ENCODE results near the gene ASPM. TPM values are rescaled to one million over a fixed set of nuclear protein-coding genes. Genes with fewer than 3 reads are reported as not detected.

The ASPM gene
- total RNA-seq, 1 donor from 2014 or later: 3.9 TPM

GRCh38 chr1:197130677-197131304, 15.7 kb downstream of the ASPM start:
- H3K4me3 Mint-ChIP-seq (ENCODE audit: unreplicated experiment): no peak overlapping the region
- peak overlapping the region; percentile 62 for H3K27ac ChIP-seq (ENCODE audit: low read depth, low read length)
- no peaks in the 10 kb centered on the region for H3K36me3 Mint-ChIP-seq (ENCODE audit: low read depth, unreplicated experiment)
- H3K79me2 ChIP-seq (ENCODE audit: insufficient read depth, low read length): peaks cover 9% of the 10 kb centered on the region
- DNase-seq (ENCODE audit: low read depth) (peak; percentile 81), FAIRE-seq (peak; percentile 78)
- peak overlapping the region; percentile 55 for H3K4me2 ChIP-seq (ENCODE audit: low read length)
- H3K27ac Mint-ChIP-seq (ENCODE audit: unreplicated experiment): peak overlapping the region; percentile 84
- no peaks in the 10 kb centered on the region for H4K20me1 ChIP-seq (ENCODE audit: insufficient read depth, low read length)
- peaks cover 7% of the 10 kb centered on the region for H3K4me1 Mint-ChIP-seq (ENCODE audit: low read depth, unreplicated experiment)
- H3K4me1 ChIP-seq (ENCODE audit: insufficient read depth, low read length): peaks cover 6% of the 10 kb centered on the region
- no peaks in the 10 kb centered on the region for H3K27me3 Mint-ChIP-seq (ENCODE audit: low read depth, unreplicated experiment)
- peak overlapping the region; percentile 48 for H3K9ac ChIP-seq (ENCODE audit: low read length)
- H3K27me3 ChIP-seq (ENCODE audit: insufficient read depth, low read length): no peaks in the 10 kb centered on the region
- TF ChIP-seq EZH2 (IDR thresholded peaks at IDR 0.05; ENCODE audit: insufficient read depth, low read length): no peak
- TF ChIP-seq CTCF (IDR thresholded peaks at IDR 0.05; ENCODE audit: insufficient read depth, low read depth, low read length): no peak
- no peak overlapping the region for H2AFZ ChIP-seq (ENCODE audit: low read depth, low read length)
- no peaks in the 10 kb centered on the region for H3K9me3 Mint-ChIP-seq (ENCODE audit: unreplicated experiment)
- no peak overlapping the region for H3K4me3 ChIP-seq (ENCODE audit: insufficient read depth, low read depth, low read length)
- H3K36me3 ChIP-seq (ENCODE audit: insufficient read depth, low read length): peaks cover 2% of the 10 kb centered on the region
- no peaks in the 10 kb centered on the region for H3K9me3 ChIP-seq (ENCODE audit: insufficient read depth, low read depth, low read length)

GRCh38 chr1:197129698-197130097, 16.8 kb downstream of the ASPM start:
- H3K79me2 ChIP-seq (ENCODE audit: insufficient read depth, low read length): no peaks in the 10 kb centered on the region
- TF ChIP-seq CTCF (IDR thresholded peaks at IDR 0.05; ENCODE audit: insufficient read depth, low read depth, low read length) (no peak), EZH2 (IDR thresholded peaks at IDR 0.05; ENCODE audit: insufficient read depth, low read length) (no peak)
- Mint-ChIP-seq H3K27ac (ENCODE audit: unreplicated experiment) (no peak overlapping the region), H3K4me3 (ENCODE audit: unreplicated experiment) (no peak overlapping the region), H3K27me3 (ENCODE audit: low read depth, unreplicated experiment) (no peaks in the 10 kb centered on the region), H3K4me1 (ENCODE audit: low read depth, unreplicated experiment) (peaks cover 7% of the 10 kb centered on the region), H3K9me3 (ENCODE audit: unreplicated experiment) (no peaks in the 10 kb centered on the region), H3K36me3 (ENCODE audit: low read depth, unreplicated experiment) (no peaks in the 10 kb centered on the region)
- no peak overlapping the region for H2AFZ ChIP-seq (ENCODE audit: low read depth, low read length)
- no peaks in the 10 kb centered on the region for H3K27me3 ChIP-seq (ENCODE audit: insufficient read depth, low read length)
- no peaks in the 10 kb centered on the region for H3K9me3 ChIP-seq (ENCODE audit: insufficient read depth, low read depth, low read length)
- H3K4me1 ChIP-seq (ENCODE audit: insufficient read depth, low read length): peaks cover 6% of the 10 kb centered on the region
- FAIRE-seq: no peak
- H3K4me2 ChIP-seq (ENCODE audit: low read length): no peak overlapping the region
- no peak for DNase-seq (ENCODE audit: low read depth)
- H4K20me1 ChIP-seq (ENCODE audit: insufficient read depth, low read length): no peaks in the 10 kb centered on the region
- peaks cover 6% of the 10 kb centered on the region for H3K36me3 ChIP-seq (ENCODE audit: insufficient read depth, low read length)
- no peak overlapping the region for H3K27ac ChIP-seq (ENCODE audit: low read depth, low read length)
- no peak overlapping the region for H3K9ac ChIP-seq (ENCODE audit: low read length)
- no peak overlapping the region for H3K4me3 ChIP-seq (ENCODE audit: insufficient read depth, low read depth, low read length)

GRCh38 chr1:197127246-197127912, 19.1 kb downstream of the ASPM start:
- H3K36me3 ChIP-seq (ENCODE audit: insufficient read depth, low read length): peaks cover 13% of the 10 kb centered on the region
- Mint-ChIP-seq H3K27me3 (ENCODE audit: low read depth, unreplicated experiment) (no peaks in the 10 kb centered on the region), H3K36me3 (ENCODE audit: low read depth, unreplicated experiment) (no peaks in the 10 kb centered on the region), H3K9me3 (ENCODE audit: unreplicated experiment) (no peaks in the 10 kb centered on the region), H3K4me3 (ENCODE audit: unreplicated experiment) (no peak overlapping the region), H3K27ac (ENCODE audit: unreplicated experiment) (no peak overlapping the region), H3K4me1 (ENCODE audit: low read depth, unreplicated experiment) (peaks cover 7% of the 10 kb centered on the region)
- H3K4me3 ChIP-seq (ENCODE audit: insufficient read depth, low read depth, low read length): no peak overlapping the region
- no peaks in the 10 kb centered on the region for H3K27me3 ChIP-seq (ENCODE audit: insufficient read depth, low read length)
- no peak overlapping the region for H3K27ac ChIP-seq (ENCODE audit: low read depth, low read length)
- no peak for TF ChIP-seq EZH2 (IDR thresholded peaks at IDR 0.05; ENCODE audit: insufficient read depth, low read length)
- no peak for TF ChIP-seq CTCF (IDR thresholded peaks at IDR 0.05; ENCODE audit: insufficient read depth, low read depth, low read length)
- H3K9me3 ChIP-seq (ENCODE audit: insufficient read depth, low read depth, low read length): no peaks in the 10 kb centered on the region
- H3K9ac ChIP-seq (ENCODE audit: low read length): no peak overlapping the region
- H3K79me2 ChIP-seq (ENCODE audit: insufficient read depth, low read length): no peaks in the 10 kb centered on the region
- no peak overlapping the region for H2AFZ ChIP-seq (ENCODE audit: low read depth, low read length)
- FAIRE-seq (no peak), DNase-seq (ENCODE audit: low read depth) (no peak)
- peaks cover 6% of the 10 kb centered on the region for H3K4me1 ChIP-seq (ENCODE audit: insufficient read depth, low read length)
- H3K4me2 ChIP-seq (ENCODE audit: low read length): no peak overlapping the region
- H4K20me1 ChIP-seq (ENCODE audit: insufficient read depth, low read length): no peaks in the 10 kb centered on the region
